Osteoblast (primary cell): Measurements from ENCODE around the gene SLC26A1. TPM values are rescaled to one million over a fixed set of nuclear protein-coding genes. Genes with fewer than 3 reads are reported as not detected.

Experiments used
- DNase-seq: peaks from one replicate; pipeline ENCODE4 v3.0.0; 2011; ENCODE audit warnings: low spot score, mixed read lengths; ENCODE audit not compliant: insufficient read length; ENCODE audit errors: missing footprints
- H2AFZ ChIP-seq: 2 replicates; pipeline ENCODE4 v1.6.0; 2011; ENCODE audit warnings: mild to moderate bottlenecking, low read length
- H3K27ac ChIP-seq: 2 replicates; pipeline ENCODE4 v1.5.1; 2011; ENCODE audit warnings: mild to moderate bottlenecking, low read depth, low read length, moderate library complexity
- H3K27me3 ChIP-seq: 2 replicates; pipeline ENCODE4 v1.6.0; 2012; ENCODE audit warnings: mild to moderate bottlenecking, control low read depth, inconsistent platforms, low read length, moderate library complexity; ENCODE audit not compliant: insufficient read depth
- H3K36me3 ChIP-seq: 2 replicates; pipeline ENCODE4 v1.5.1; 2011; ENCODE audit warnings: mild to moderate bottlenecking, low read length, control low read depth, moderate library complexity; ENCODE audit not compliant: insufficient read depth
- H3K4me1 ChIP-seq: 2 replicates; pipeline ENCODE4 v1.5.1; 2011; ENCODE audit warnings: mild to moderate bottlenecking, low read length, control low read depth, moderate library complexity; ENCODE audit not compliant: insufficient read depth
- H3K4me2 ChIP-seq: 2 replicates; pipeline ENCODE4 v1.6.0; 2011; ENCODE audit warnings: mild to moderate bottlenecking, low read length; ENCODE audit not compliant: insufficient read depth
- H3K4me3 ChIP-seq: fragments of 200-600 bp; sonication (generic); 3 replicates; pipeline ENCODE4 v1.5.1; 2012; ENCODE audit warnings: mild to moderate bottlenecking, low read length, inconsistent platforms; ENCODE audit not compliant: insufficient read depth
- H3K79me2 ChIP-seq: 2 replicates; pipeline ENCODE4 v1.6.0; 2012; ENCODE audit warnings: mild to moderate bottlenecking, low read length, control low read depth, inconsistent platforms; ENCODE audit not compliant: insufficient read depth
- H3K9me3 ChIP-seq: 2 replicates; pipeline ENCODE4 v1.5.1; 2011; ENCODE audit warnings: low read depth, low read length, control low read depth
- H4K20me1 ChIP-seq: 2 replicates; pipeline ENCODE4 v1.6.0; 2012; ENCODE audit warnings: mild to moderate bottlenecking, low read length, control low read depth; ENCODE audit not compliant: insufficient read depth
- total RNA-seq: library from RNA; depleted of rRNA; stranded (reverse); fragments of >200 nt; gene quantifications from 2 replicates; pipeline ENCODE4 v1.2.3, GENCODE V29; 2012
- TF ChIP-seq, protein P1 (sequence below): IDR thresholded peaks from 2 replicates; pipeline ENCODE4 v1.5.1; 2011; ENCODE audit warnings: mild to moderate bottlenecking, low read depth, low read length, moderate library complexity; ENCODE audit errors: extremely low read depth

Gene SLC26A1
- total RNA-seq, 1 donor, result 0.36 TPM

DNA sequence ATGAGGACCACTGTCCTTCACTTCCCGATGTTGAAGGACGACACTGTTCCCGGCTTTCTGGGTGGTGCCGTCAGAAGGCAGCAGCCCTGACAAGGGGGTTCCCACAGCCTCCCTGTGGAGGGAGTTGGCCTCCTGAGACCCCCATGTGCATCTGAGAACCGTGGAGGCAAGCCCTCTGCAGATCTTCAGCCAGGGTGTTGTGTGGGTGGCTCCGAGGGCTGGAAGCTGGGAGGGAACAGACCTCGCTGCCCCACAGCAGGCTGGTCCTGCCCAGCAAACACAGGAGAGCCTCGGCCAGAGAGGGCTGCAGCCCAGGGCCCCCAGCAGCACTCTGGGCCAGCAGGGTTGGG is 36.0 kb downstream of the SLC26A1 start:
- H3K36me3 ChIP-seq, result peaks cover 8% of the 10 kb centered on the region
- H3K79me2 ChIP-seq, result no peaks in the 10 kb centered on the region
- H3K4me2 ChIP-seq, result no peak overlapping the region
- no peaks in the 10 kb centered on the region for H4K20me1 ChIP-seq
- no peak overlapping the region for H3K4me3 ChIP-seq
- TF ChIP-seq, protein P1, sequence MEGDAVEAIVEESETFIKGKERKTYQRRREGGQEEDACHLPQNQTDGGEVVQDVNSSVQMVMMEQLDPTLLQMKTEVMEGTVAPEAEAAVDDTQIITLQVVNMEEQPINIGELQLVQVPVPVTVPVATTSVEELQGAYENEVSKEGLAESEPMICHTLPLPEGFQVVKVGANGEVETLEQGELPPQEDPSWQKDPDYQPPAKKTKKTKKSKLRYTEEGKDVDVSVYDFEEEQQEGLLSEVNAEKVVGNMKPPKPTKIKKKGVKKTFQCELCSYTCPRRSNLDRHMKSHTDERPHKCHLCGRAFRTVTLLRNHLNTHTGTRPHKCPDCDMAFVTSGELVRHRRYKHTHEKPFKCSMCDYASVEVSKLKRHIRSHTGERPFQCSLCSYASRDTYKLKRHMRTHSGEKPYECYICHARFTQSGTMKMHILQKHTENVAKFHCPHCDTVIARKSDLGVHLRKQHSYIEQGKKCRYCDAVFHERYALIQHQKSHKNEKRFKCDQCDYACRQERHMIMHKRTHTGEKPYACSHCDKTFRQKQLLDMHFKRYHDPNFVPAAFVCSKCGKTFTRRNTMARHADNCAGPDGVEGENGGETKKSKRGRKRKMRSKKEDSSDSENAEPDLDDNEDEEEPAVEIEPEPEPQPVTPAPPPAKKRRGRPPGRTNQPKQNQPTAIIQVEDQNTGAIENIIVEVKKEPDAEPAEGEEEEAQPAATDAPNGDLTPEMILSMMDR, result no peak
- no peak for DNase-seq
- H2AFZ ChIP-seq, result no peak overlapping the region
- no peak overlapping the region for H3K27ac ChIP-seq
- H3K9me3 ChIP-seq, result no peaks in the 10 kb centered on the region
- no peaks in the 10 kb centered on the region for H3K4me1 ChIP-seq
- H3K27me3 ChIP-seq, result no peaks in the 10 kb centered on the region

DNA sequence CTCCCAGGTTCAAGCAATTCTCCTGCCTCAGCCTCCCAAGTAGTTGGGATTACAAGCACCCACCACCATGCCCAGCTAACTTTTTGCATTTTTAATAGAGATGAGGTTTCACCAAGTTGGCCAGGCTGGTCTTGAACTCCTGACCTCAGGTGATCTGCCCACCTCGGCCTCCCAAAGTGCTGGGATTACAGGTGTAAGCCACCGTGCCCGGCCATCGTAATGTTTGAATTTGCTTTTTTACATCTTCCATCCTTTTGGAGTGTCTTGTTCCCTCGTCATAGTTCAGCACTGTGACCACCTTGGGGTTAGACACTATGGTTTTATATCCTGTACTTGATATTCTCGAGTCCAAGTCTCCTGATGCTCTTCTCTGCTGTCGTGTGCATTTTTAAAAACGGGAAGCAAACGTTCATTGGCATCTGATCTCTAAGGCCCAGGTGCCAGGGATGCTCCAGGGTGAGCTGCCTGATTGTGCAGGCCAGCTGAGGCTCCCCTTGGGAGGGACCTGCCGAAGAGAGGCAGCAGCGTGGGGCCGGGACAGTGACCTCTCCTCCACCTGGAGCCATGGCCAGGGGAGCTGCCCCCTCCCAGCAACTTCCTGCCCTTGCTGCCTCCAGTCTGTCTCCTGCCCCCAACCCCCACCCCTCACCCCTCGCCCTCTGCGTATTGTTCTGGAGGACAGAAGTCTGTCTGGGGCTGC is 36.5 kb downstream of the SLC26A1 start:
- Histone ChIP-seq H2AFZ (no peak overlapping the region), H3K27me3 (no peaks in the 10 kb centered on the region), H3K4me3 (no peak overlapping the region), H3K4me2 (no peak overlapping the region), H4K20me1 (no peaks in the 10 kb centered on the region), H3K27ac (no peak overlapping the region), H3K36me3 (peaks cover 8% of the 10 kb centered on the region), H3K9me3 (no peaks in the 10 kb centered on the region), H3K79me2 (no peaks in the 10 kb centered on the region), H3K4me1 (no peaks in the 10 kb centered on the region)
- TF ChIP-seq, protein P1, result no peak
- DNase-seq, result peak; percentile 74

- H4K20me1 ChIP-seq, result peaks cover 3% of the 10 kb centered on the region
- H2AFZ ChIP-seq, result no peak overlapping the region
- H3K4me1 ChIP-seq, result no peaks in the 10 kb centered on the region
- H3K27me3 ChIP-seq, result no peaks in the 10 kb centered on the region
- peak; percentile 77 for DNase-seq
- H3K27ac ChIP-seq, result no peak overlapping the region
- peaks cover 8% of the 10 kb centered on the region for H3K36me3 ChIP-seq
- H3K4me2 ChIP-seq, result no peak overlapping the region
- no peaks in the 10 kb centered on the region for H3K9me3 ChIP-seq
- H3K4me3 ChIP-seq, result no peak overlapping the region
- TF ChIP-seq, protein P1, result no peak
- no peaks in the 10 kb centered on the region for H3K79me2 ChIP-seq
Observed at GRCh38 chr4:955931-956381, 37.2 kb downstream of the SLC26A1 start.

GRCh38 chr4:955161-955921 is 37.9 kb downstream of the SLC26A1 start:
- H3K27me3 ChIP-seq, result no peaks in the 10 kb centered on the region
- H3K4me1 ChIP-seq, result no peaks in the 10 kb centered on the region
- no peak overlapping the region for H3K4me2 ChIP-seq
- H3K36me3 ChIP-seq, result peaks cover 8% of the 10 kb centered on the region
- H3K9me3 ChIP-seq, result no peaks in the 10 kb centered on the region
- peak; percentile 61 for DNase-seq
- H3K27ac ChIP-seq, result no peak overlapping the region
- TF ChIP-seq, protein P1, result no peak
- H3K4me3 ChIP-seq, result no peak overlapping the region
- no peak overlapping the region for H2AFZ ChIP-seq
- H4K20me1 ChIP-seq, result peaks cover 5% of the 10 kb centered on the region
- H3K79me2 ChIP-seq, result no peaks in the 10 kb centered on the region
